D341Med (cell line): ENCODE data around the gene PLXNA4.

Experiments used
- DNase-seq: peaks from one replicate; pipeline ENCODE4 v3.0.0; 2012; ENCODE audit warnings: low spot score

Gene PLXNA4

DNA sequence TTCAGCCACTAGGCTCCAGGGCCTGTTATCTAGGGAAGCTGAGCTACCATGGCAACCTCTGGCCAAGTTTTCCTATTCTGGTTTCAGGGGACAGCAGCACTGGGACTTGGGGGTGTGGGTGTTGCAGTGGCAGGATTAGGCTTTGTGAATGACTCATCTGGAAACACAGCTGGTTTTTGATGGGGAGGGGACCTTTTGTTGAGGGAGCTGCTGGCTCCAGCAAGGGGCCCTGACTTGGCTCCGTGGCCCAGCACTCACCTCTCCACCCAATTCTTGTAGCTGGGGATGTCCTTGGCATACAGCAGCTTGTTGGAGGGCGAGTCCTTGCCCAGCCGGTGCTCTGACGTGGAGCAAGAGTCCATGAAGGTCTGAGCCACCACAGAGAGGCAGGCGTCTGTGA, 435.9 kb downstream of the PLXNA4 start:
- no peak for DNase-seq

- no peak for DNase-seq
These were observed 437.5 kb downstream of the PLXNA4 start for GRCh38 chr7:132138817-132139216.

GRCh38 chr7:132137681-132138080, 438.6 kb downstream of the PLXNA4 start:
- DNase-seq: no peak

GRCh38 chr7:132135746-132136385, 440.4 kb downstream of the PLXNA4 start:
- no peak for DNase-seq

- no peak for DNase-seq
These were observed 441.3 kb downstream of the PLXNA4 start for GRCh38 chr7:132134814-132135445.

DNA sequence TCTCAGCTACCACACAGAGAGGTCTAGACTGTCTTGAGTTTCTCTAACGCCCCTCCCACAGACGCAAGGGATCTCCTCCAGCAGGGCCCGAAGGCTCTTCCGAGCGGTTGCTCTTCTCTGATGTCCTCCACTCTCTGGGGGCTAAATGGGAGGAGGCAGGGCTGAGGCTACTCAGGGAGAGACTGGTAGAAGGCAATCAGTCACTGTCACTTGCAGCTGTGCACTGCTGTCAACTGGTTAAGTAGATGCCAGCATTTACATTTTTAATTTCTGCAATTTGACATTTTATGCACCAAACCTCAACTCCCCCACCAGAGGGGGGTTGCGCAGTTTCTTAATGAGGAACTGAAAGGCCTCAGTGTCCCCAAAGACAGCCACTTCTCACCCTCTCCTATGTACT, 442.8 kb downstream of the PLXNA4 start:
- no peak for DNase-seq

DNA sequence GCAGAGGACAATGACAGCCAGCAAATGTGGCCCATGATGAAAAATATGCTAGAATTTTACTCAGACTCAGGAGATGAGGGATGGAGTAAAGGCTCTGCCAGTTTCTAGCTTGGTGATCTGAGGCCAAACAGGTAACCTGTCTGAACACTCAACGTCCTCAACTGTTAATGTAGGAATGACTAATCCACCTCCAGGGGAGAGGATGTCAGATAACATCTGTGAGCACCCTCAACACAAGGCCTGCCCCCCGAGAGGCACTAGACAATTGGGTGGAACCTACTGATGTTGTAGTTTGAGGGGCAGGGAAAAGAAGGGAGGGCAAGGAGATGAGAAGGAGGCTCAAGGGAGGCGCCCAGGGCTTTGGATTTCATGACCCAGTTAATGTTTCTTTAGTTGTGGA, 445.1 kb downstream of the PLXNA4 start:
- DNase-seq: no peak

DNA sequence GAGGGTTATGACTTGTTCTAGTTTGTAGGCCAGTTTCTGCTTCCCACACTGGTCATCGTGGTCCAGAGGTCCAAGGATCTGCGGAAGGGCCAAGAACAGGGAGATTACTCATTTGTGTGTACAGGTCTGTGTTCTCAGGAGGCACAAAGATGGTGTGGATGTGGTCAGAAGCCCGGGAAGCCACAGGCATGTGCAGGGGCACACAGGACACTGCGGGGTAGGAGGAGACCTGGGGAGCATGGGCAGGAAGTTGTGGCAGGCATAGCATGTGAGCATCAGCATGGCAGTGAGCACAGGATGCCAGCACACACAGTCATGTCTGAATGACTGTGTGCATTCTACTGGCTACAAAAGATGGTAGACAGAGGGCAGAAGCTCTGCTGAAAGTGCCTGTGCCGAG, 445.8 kb downstream of the PLXNA4 start:
- no peak for DNase-seq

- no peak for DNase-seq
These were observed 450.2 kb downstream of the PLXNA4 start for GRCh38 chr7:132125872-132126595.

- no peak for DNase-seq
These were observed 451.2 kb downstream of the PLXNA4 start for GRCh38 chr7:132125096-132125495.

DNA sequence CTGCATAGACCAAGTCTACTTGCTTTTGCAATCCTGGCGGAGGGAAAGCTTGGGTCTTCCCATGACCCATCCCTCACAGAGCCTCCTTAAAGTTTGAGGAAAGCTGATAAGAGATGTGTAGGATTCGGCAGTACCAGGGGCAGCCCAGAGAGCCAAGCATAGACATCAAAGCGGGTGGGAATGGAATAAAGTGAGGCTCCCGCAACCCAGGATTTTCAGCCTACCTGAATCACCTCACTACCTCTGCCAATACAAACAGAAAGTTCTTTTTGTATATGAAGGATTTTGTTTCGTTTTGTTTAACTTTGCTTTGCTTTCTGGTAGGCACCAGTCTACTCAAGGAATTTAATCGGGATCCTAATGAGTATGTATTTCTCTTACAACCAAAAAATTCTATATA, 451.7 kb downstream of the PLXNA4 start:
- no peak for DNase-seq

- no peak for DNase-seq
These were observed 452.5 kb downstream of the PLXNA4 start for GRCh38 chr7:132123773-132124172.

GRCh38 chr7:132122901-132123300, 453.4 kb downstream of the PLXNA4 start:
- no peak for DNase-seq

DNA sequence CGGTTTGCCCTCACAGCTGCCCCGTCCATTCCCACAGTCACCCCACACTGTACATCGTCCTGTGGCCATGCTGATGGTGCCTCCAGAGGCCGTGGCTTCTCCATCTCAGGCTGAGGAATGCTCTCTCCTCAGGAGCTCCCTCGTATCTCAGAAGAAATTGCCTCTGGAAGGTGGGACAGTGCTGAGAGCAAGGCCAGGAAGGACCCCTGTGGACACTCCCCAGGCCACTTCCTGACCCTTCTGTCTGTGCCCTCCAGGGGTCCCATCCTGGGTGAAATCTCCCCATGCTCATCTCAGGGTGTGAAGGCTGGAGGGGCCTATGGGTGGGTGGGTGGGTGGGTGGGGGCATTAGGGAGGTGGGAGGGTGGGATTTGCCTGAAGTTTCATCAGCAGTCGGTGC, 454.3 kb downstream of the PLXNA4 start:
- DNase-seq: no peak

GRCh38 chr7:132118641-132119040, 457.6 kb downstream of the PLXNA4 start:
- no peak for DNase-seq

- DNase-seq: no peak
These were observed 458.6 kb downstream of the PLXNA4 start for GRCh38 chr7:132117636-132118035.

- no peak for DNase-seq
These were observed 459.1 kb downstream of the PLXNA4 start for GRCh38 chr7:132117181-132117580.

DNA sequence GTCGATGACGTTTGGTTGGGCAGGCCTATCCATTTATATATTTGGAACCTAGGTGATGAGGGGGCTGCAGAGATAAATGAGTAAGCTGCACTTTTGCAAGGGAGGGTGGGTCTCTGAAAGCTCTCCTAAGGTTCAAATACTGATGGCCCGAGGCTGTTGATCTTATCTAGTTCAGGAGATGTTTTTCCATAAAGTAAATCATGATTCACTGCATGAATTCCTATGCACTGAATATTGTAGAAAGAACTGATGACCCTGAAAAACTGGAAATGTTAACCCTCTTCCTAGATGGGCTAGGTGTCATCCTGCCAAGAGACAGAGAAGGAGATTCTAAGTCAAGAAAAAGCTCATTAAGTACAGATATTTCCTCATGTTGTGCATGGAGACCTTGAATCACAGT, 459.9 kb downstream of the PLXNA4 start:
- DNase-seq: no peak

DNA sequence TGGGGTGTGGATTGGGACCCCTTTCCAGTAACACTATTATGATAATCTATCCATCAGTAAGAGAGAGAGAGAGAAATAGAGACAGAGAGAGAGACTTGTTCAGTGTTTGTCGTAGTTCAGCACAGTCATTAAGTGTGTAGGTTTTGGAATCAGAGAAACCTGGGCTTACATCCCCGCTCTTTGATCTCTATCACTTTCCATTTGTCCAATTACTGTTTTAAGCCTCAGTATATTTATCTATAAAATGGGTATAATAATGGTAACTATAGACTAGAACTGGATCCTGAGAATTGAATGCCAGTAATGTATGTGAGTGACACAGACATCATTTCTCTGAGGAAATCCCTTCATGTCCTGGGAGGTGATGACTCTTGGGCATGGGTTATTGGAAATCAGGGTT, 460.5 kb downstream of the PLXNA4 start:
- no peak for DNase-seq

DNA sequence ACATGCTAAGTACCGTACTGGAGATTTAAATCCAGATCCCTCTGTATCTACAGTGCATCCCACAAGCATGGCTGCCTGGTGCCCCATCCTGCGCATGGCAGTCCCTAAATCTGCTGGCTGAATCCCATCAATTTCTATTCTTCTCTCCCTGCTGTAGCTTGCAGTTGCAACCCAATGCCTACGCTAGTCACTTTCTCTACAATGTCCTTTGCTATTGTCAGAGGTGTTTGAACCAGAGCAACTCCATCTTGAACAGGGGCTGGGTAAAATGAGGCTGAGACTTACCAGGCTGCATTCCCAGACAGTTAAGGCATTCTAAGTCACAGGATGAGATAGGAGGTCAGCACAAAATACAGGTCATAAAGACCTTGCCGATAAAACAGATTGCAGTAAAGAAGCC, 461.2 kb downstream of the PLXNA4 start:
- no peak for DNase-seq

- no peak for DNase-seq
These were observed 461.9 kb downstream of the PLXNA4 start for GRCh38 chr7:132114411-132114810.

DNA sequence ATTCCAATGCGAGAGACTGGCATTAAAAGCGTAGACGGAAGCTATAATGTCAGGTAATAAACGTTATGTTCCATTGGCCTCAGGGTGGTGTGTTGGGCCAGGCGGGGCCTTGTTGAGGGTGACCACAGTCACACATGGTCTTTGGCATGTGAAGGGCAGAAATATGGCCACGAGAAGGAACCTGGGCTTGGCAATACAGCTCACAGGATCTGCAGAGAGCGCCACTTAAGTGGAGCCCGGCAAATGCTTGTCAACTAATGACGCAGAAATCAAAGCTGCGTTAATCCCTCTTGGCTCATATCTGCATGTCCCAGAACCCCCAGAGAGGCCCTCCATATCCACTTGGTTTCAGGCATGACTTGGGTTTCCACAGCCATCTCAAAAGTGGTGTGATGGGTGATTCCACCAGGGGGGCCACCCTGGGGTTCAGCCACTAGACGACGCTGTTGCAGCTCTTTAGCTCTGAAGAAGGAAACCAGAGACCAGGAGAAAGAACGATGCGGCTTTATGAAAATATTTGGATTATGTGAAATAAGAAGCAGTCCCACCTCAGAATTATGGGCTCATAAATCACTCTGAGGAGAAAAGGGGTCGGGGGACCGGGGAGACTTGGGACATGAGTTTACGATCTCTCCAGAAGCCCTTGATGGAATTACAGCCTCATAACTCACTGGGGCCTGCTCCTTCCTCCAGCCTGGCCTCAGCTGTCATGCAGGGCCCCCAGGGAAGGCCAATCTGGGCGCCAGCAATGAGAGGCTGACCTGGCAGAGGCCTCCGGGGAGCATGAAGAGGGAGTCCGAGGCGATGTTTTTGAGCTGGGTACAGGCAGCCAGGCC, 462.5 kb downstream of the PLXNA4 start:
- DNase-seq: no peak

DNA sequence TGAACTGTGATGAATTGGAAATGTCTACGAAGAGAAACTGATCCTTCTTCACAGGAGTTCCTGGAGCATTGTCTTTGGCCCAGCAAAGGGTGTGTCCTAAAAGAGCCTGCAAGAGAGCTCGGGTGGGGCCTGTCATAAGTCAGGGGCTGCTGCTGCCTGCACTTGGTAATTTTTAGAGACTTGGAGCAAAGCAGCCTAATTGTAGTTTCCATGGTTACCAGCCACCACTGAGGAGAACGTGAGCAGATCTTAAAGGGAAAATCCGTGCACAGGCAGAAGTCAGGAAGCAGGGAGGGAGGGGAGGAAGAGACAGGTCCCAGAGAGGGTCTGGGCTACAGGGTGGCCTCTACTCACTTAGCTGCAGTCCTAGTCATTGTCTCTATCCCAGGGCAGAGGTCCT, 463.6 kb downstream of the PLXNA4 start:
- DNase-seq: no peak
